Endothelial cell of umbilical vein (primary cell): ENCODE data around the gene TMEM30B. TPM values are rescaled to one million over a fixed set of nuclear protein-coding genes. Genes with fewer than 3 reads are reported as not detected.
A peak's percentile ranks its signal among the peaks of the same experiment; 100 is the strongest.

Experiments
- BruUV-seq: library from RNA; stranded (reverse); fragments of 400-500 nt; replicated peaks from 2 replicates; lab custom pipeline; 2021; lab: Mats Ljungman, UMichigan
- CTCF ChIA-PET: fragments of 300-600, 350-600 bp; sonication (Branson Sonifier 250); formaldehyde crosslinking; loops from one replicate; lab custom pipeline; 2021; ENCODE audit warnings: antibody characterized with exemption, inconsistent platforms; lab: Charles Lee
- POLR2A ChIA-PET: fragments of 300-600, 350-600 bp; sonication (Branson Sonifier 250); formaldehyde crosslinking; loops from one replicate; lab custom pipeline; 2021; ENCODE audit warnings: antibody characterized with exemption, inconsistent platforms; lab: Charles Lee
- DNase-seq: peaks from one replicate; pipeline ENCODE4 v3.0.0-alpha.2; 2011; ENCODE audit warnings: low read depth, low spot score
- FAIRE-seq: peaks from 2 replicates; lab custom pipeline; 2011; peaks lifted over from hg19 to GRCh38; lab: Jason Lieb, UNC
- H2AFZ ChIP-seq: 2 replicates; pipeline ENCODE4 v1.6.0; 2012; ENCODE audit warnings: low read depth, low read length, control low read depth, inconsistent platforms
- H3K27ac ChIP-seq: 2 replicates; pipeline ENCODE4 v1.5.1; 2011; ENCODE audit warnings: low read depth, mild to moderate bottlenecking, control low read depth, low read length, moderate library complexity; ENCODE audit not compliant: insufficient read depth
- H3K27me3 ChIP-seq, 2 experiments: 2 replicates each; pipeline versions ENCODE4 v1.6.0 to v1.6.1; 2011; ENCODE audit warnings: low read length in 2 of 2, mixed read lengths in 1 of 2; ENCODE audit not compliant: control insufficient read depth in 2 of 2, insufficient read depth in 2 of 2
- H3K36me3 ChIP-seq, 2 experiments: 2 replicates in 1 of 2; 3 replicates in 1 of 2; pipeline ENCODE4 v1.5.1; 2011; ENCODE audit warnings: low read length in 2 of 2, mild to moderate bottlenecking in 1 of 2, moderate library complexity in 1 of 2; ENCODE audit not compliant: control insufficient read depth in 2 of 2, insufficient read depth in 2 of 2; ENCODE audit errors: extremely low read depth in 1 of 2
- H3K4me1 ChIP-seq: 3 replicates; pipeline ENCODE4 v1.5.1; 2011; ENCODE audit warnings: mild to moderate bottlenecking, low read length; ENCODE audit not compliant: control insufficient read depth, insufficient read depth; ENCODE audit errors: extremely low read depth
- H3K4me2 ChIP-seq: 2 replicates; pipeline ENCODE4 v1.6.1; 2011; ENCODE audit warnings: low read length, control low read depth, mixed read lengths; ENCODE audit not compliant: insufficient read depth
- H3K4me3 ChIP-seq, 3 experiments: fragments of 200-600 bp in 1 of 3; sonication (generic), shearing (Covaris generic) in 1 of 3; replicated peaks in 1 of 3; 2 replicates each; pipeline ENCODE4 v1.5.1; 2011 to 2016; ENCODE audit warnings: control low read depth in 3 of 3, low read length in 3 of 3, mild to moderate bottlenecking in 2 of 3, inconsistent platforms in 1 of 3, low read depth in 1 of 3, moderate library complexity in 1 of 3; ENCODE audit not compliant: insufficient read depth in 1 of 3
- H3K79me2 ChIP-seq: 2 replicates; pipeline ENCODE4 v1.6.0; 2012; ENCODE audit warnings: low read length, inconsistent platforms; ENCODE audit not compliant: control insufficient read depth, insufficient read depth
- H3K9ac ChIP-seq: replicated peaks from 2 replicates; pipeline ENCODE3; 2011; ENCODE audit warnings: low read length, control low read depth; ENCODE audit not compliant: insufficient read depth; ENCODE audit errors: extremely low read depth
- H3K9me1 ChIP-seq: replicated peaks from 3 replicates; pipeline ENCODE4 v1.6.0; 2011; ENCODE audit warnings: mild to moderate bottlenecking, low read length; ENCODE audit not compliant: control insufficient read depth, insufficient read depth; ENCODE audit errors: extremely low read depth
- H3K9me3 ChIP-seq: replicated peaks from 2 replicates; pipeline ENCODE4 v1.5.1; 2012; ENCODE audit warnings: low read length, inconsistent platforms; ENCODE audit not compliant: control insufficient read depth, insufficient read depth
- H4K20me1 ChIP-seq: replicated peaks from 2 replicates; pipeline ENCODE3; 2011; ENCODE audit warnings: mild to moderate bottlenecking, low read length; ENCODE audit not compliant: control insufficient read depth, insufficient read depth; ENCODE audit errors: extremely low read depth
- EZH2 ChIP-seq: IDR thresholded peaks from 2 replicates; pipeline ENCODE4 v1.6.1; 2012; ENCODE audit warnings: borderline replicate concordance, low read depth, mild to moderate bottlenecking, moderate library complexity, low read length, inconsistent platforms; ENCODE audit not compliant: severe bottlenecking
- FOS ChIP-seq: IDR thresholded peaks from 2 replicates; pipeline ENCODE4 v1.6.1; 2011; ENCODE audit warnings: mild to moderate bottlenecking, low read length, moderate library complexity, borderline replicate concordance; ENCODE audit not compliant: insufficient read depth
- GATA2 ChIP-seq: IDR thresholded peaks from 2 replicates; pipeline ENCODE4 v1.7.0; 2011; ENCODE audit warnings: low read depth, mild to moderate bottlenecking, moderate library complexity, mixed read lengths, low read length; ENCODE audit not compliant: insufficient read length, insufficient read depth
- JUN ChIP-seq: IDR thresholded peaks from 2 replicates; pipeline ENCODE4 v1.6.1; 2011; ENCODE audit warnings: borderline replicate concordance, low read depth; ENCODE audit not compliant: insufficient read length, insufficient read depth
- MYC ChIP-seq: IDR thresholded peaks from one replicate; pipeline ENCODE4 v1.6.1; 2011; ENCODE audit warnings: mild to moderate bottlenecking, low read depth, low read length
- POLR2A ChIP-seq: IDR thresholded peaks from 2 replicates; pipeline ENCODE4 v1.6.1; 2012; ENCODE audit warnings: low read depth, mild to moderate bottlenecking, control low read depth, low read length
- POLR2AphosphoS5 ChIP-seq: IDR thresholded peaks from 2 replicates; pipeline ENCODE4 v1.6.1; 2012; ENCODE audit warnings: low read depth, mild to moderate bottlenecking, control low read depth, low read length, moderate library complexity; ENCODE audit not compliant: insufficient read depth
- dilution Hi-C: fragments of 300-500 bp; cut with MboI; formaldehyde crosslinking; loops from one replicate; pipeline ENCODE4 v1.15.0; 2019; ENCODE audit warnings: low sequenced_read_pairs; ENCODE audit not compliant: extremely low pct_ligation_motif_present
- intact Hi-C: fragments of 100-400 bp; cut with micrococcal nuclease; formaldehyde crosslinking; loops from one replicate; pipeline ENCODE4 v1.10.0; 2022
- polyA plus RNA-seq, 4 experiments: library from polyadenylated mRNA; depleted of rRNA in 3 of 4; stranded (reverse) in 3 of 4; unstranded in 1 of 4; fragments of >200 nt; gene quantifications; 2 replicates each; pipeline versions ENCODE4 v1.2.1 to v1.2.3, GENCODE V29; 2011 to 2012; ENCODE audit warnings: missing spikeins in 1 of 4
- total RNA-seq: library from RNA; stranded (reverse); gene quantifications from 2 replicates; pipeline ENCODE4 v1.2.3, GENCODE V29; 2021
- TF ChIP-seq, protein P1 (sequence below), 2 donors: IDR thresholded peaks; 1 replicate in 1 of 2; 2 replicates in 1 of 2; pipeline ENCODE4 v1.5.1; 2011; ENCODE audit warnings: low read length in 2 of 2, mild to moderate bottlenecking in 2 of 2, moderate library complexity in 2 of 2, control low read depth in 1 of 2, inconsistent platforms in 1 of 2, low read depth in 1 of 2; ENCODE audit not compliant: insufficient read depth in 1 of 2; ENCODE audit errors: extremely low read depth in 1 of 2
- TF ChIP-seq, protein P2 (sequence below): IDR thresholded peaks from 2 replicates; pipeline ENCODE4 v1.6.1; 2011; ENCODE audit not compliant: insufficient read depth, insufficient read length

Gene TMEM30B
- total and polyA plus RNA-seq, 2 donors (not counting 3 experiments of a cell fraction or from before 2014, with no cell fraction given): 0.32 to 0.35 TPM

GRCh38 chr14:61281948-61282275, 774 bp upstream of the TMEM30B start:
- no peak overlapping the region for H3K4me3 ChIP-seq
- H2AFZ ChIP-seq: no peak overlapping the region
- H3K27ac ChIP-seq: no peak overlapping the region
- no peaks in the 10 kb centered on the region for H3K9me3 ChIP-seq
- H3K4me2 ChIP-seq: no peak overlapping the region
- POLR2A ChIA-PET: no interaction called here
- TF ChIP-seq POLR2AphosphoS5 (no peak), POLR2A (no peak), FOS (no peak), GATA2 (no peak), JUN (no peak), EZH2 (no peak), MYC (no peak)
- TF ChIP-seq, protein P1, sequence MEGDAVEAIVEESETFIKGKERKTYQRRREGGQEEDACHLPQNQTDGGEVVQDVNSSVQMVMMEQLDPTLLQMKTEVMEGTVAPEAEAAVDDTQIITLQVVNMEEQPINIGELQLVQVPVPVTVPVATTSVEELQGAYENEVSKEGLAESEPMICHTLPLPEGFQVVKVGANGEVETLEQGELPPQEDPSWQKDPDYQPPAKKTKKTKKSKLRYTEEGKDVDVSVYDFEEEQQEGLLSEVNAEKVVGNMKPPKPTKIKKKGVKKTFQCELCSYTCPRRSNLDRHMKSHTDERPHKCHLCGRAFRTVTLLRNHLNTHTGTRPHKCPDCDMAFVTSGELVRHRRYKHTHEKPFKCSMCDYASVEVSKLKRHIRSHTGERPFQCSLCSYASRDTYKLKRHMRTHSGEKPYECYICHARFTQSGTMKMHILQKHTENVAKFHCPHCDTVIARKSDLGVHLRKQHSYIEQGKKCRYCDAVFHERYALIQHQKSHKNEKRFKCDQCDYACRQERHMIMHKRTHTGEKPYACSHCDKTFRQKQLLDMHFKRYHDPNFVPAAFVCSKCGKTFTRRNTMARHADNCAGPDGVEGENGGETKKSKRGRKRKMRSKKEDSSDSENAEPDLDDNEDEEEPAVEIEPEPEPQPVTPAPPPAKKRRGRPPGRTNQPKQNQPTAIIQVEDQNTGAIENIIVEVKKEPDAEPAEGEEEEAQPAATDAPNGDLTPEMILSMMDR (IDR thresholded peaks at IDR 0.05; ENCODE audit: extremely low read depth in 1 of 2, insufficient read depth in 1 of 2, low read depth in 1 of 2, low read length in 2 of 2): no peak
- TF ChIP-seq, protein P2, sequence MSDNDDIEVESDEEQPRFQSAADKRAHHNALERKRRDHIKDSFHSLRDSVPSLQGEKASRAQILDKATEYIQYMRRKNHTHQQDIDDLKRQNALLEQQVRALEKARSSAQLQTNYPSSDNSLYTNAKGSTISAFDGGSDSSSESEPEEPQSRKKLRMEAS: no peak
- no peaks in the 10 kb centered on the region for H3K9me1 ChIP-seq
- H3K36me3 ChIP-seq: no peaks in the 10 kb centered on the region
- H3K27me3 ChIP-seq: peaks cover 0 to 2% of the 10 kb centered on the region in 2 experiments
- CTCF ChIA-PET: interaction anchor here (0.7 to 2.1 kb wide), 4 partner anchors 11 to 242 kb away, joined by 3 to 5 read pairs (median 4); no protein-coding TSS in a partner anchor
- BruUV-seq: TSS peak; percentile 36
- no peak for FAIRE-seq
- intact Hi-C loops: loop anchor here (5.0 kb wide), 1 partner anchor 1035 kb away; the partner anchor contains the start of gene PPM1A
- dilution Hi-C loops: loop anchor here (25.0 kb wide), 1 partner anchor 180 kb away; no protein-coding TSS in a partner anchor
- peaks cover 19% of the 10 kb centered on the region for H3K4me1 ChIP-seq
- DNase-seq: no peak
- H3K79me2 ChIP-seq: no peaks in the 10 kb centered on the region
- H3K9ac ChIP-seq: no peak overlapping the region
- no peaks in the 10 kb centered on the region for H4K20me1 ChIP-seq
